ENCODE measurements around the gene RAB36. TPM values are rescaled to one million over a fixed set of nuclear protein-coding genes. Genes with fewer than 3 reads are reported as not detected.
A peak's percentile ranks its signal among the peaks of the same experiment; 100 is the strongest.

Gene RAB36
- polyA plus RNA-seq, 1 of the 3 experiments (the other 2 are of a cell fraction): 6.6 TPM

DNA sequence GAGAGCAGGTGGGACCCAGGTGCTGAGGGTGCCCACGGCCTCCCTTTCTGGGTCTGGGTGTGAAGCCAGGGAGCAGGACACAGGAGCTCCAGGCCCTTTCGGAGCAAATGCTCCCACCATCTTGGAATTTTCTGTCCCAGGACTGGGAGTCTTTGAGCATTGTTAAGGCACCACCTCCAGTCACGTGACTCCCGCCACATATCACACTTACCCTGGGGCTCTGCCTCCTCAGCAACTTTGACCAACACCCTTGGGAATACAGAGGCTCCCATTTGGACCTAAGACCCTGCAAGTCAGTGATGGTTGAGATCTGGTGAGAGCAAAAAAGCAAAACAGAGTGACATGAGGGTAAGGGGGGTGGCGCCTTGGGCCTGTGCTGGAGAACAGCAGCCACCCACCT lies 39.4 kb upstream of the RAB36 start:
- H2AFZ ChIP-seq (ENCODE audit: low read depth): no peak overlapping the region
- WGBS (ENCODE audit: low lambda C conversion rate): 88% methylated on average over 4 of the region's 5 CpGs
- no peaks in the 10 kb centered on the region for H3K27me3 ChIP-seq (ENCODE audit: insufficient read depth)
- H3K79me2 ChIP-seq (ENCODE audit: insufficient read depth): no peaks in the 10 kb centered on the region
- H3K4me3 ChIP-seq (ENCODE audit: low read depth in 2 of 2, low read length in 1 of 2): no peak overlapping the region
- no peak overlapping the region; a peak in 1 of 4 replicates for H3K27ac ChIP-seq (ENCODE audit: low read depth in 2 of 2, low read length in 1 of 2)
- H3K36me3 ChIP-seq (replicated peaks in 1 of 2; ENCODE audit: control insufficient read depth in 1 of 2, insufficient read depth in 2 of 2, low read length in 1 of 2): no peaks in the 10 kb centered on the region
- CTCF ChIA-PET: interaction anchor here (1.3 to 3.4 kb wide), 2 partner anchors 12 to 146 kb away, joined by 3 to 12 read pairs; no protein-coding TSS in a partner anchor
- no peaks in the 10 kb centered on the region for H4K20me1 ChIP-seq (ENCODE audit: insufficient read depth)
- H3F3A ChIP-seq (replicated peaks; ENCODE audit: insufficient read depth): no peaks in the 10 kb centered on the region
- no peak for DNase-seq
- no peak overlapping the region for H3K9ac ChIP-seq
- POLR2A ChIA-PET: no interaction called here
- no peak overlapping the region for H3K4me2 ChIP-seq
- TF ChIP-seq ELF1 (IDR thresholded peaks at IDR 0.05) (no peak), NRF1 (IDR thresholded peaks at IDR 0.05; ENCODE audit: low read depth, low read length) (no peak)
- H3K9me2 ChIP-seq: no peaks in the 10 kb centered on the region
- H3K9me3 ChIP-seq: no peaks in the 10 kb centered on the region
- peaks cover 0 to 80% of the 10 kb centered on the region in 2 experiments; a peak in 1 of 4 replicates for H3K4me1 ChIP-seq (ENCODE audit: control insufficient read depth in 1 of 2, insufficient read depth in 2 of 2, low read depth in 1 of 2, low read length in 1 of 2)

DNA sequence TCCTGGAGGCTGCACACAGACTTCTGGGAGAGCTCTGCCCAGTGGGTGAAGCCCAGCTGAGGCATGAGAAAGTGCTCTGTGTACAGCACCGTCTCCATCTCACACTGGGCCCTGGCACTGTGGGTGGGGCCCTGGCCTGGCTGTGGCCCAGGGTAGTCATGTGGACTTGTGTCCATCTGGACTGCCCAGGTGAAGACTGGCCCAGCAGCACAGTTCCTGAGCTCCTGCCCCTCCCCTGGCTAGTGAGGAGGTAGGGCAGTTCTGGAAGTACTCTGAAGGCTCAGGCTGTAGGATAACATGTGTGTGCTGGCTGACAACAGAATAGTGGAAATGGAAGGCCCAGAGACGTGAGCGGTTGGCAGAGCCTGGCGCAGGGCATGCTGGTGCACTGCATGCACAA lies 38.9 kb upstream of the RAB36 start:
- Histone ChIP-seq H3K4me1 (ENCODE audit: control insufficient read depth in 1 of 2, insufficient read depth in 2 of 2, low read depth in 1 of 2, low read length in 1 of 2) (peaks cover 0 to 83% of the 10 kb centered on the region in 2 experiments; a peak in 1 of 4 replicates), H3K36me3 (replicated peaks in 1 of 2; ENCODE audit: control insufficient read depth in 1 of 2, insufficient read depth in 2 of 2, low read length in 1 of 2) (no peaks in the 10 kb centered on the region), H3K9me2 (no peaks in the 10 kb centered on the region), H2AFZ (ENCODE audit: low read depth) (no peak overlapping the region), H3K79me2 (ENCODE audit: insufficient read depth) (no peaks in the 10 kb centered on the region), H3K27me3 (ENCODE audit: insufficient read depth) (no peaks in the 10 kb centered on the region), H3K27ac (ENCODE audit: low read depth in 2 of 2, low read length in 1 of 2) (no peak overlapping the region; a peak in 1 of 4 replicates), H4K20me1 (ENCODE audit: insufficient read depth) (no peaks in the 10 kb centered on the region), H3K9me3 (no peaks in the 10 kb centered on the region), H3K4me2 (no peak overlapping the region), H3K9ac (no peak overlapping the region), H3F3A (replicated peaks; ENCODE audit: insufficient read depth) (no peaks in the 10 kb centered on the region), H3K4me3 (ENCODE audit: low read depth in 2 of 2, low read length in 1 of 2) (no peak overlapping the region)
- POLR2A ChIA-PET: no interaction called here
- TF ChIP-seq EZH2phosphoT487 (IDR thresholded peaks at IDR 0.05; ENCODE audit: borderline replicate concordance, low read depth) (no peak), JUND (IDR thresholded peaks at IDR 0.05) (no peak)
- TF ChIP-seq, protein P1, sequence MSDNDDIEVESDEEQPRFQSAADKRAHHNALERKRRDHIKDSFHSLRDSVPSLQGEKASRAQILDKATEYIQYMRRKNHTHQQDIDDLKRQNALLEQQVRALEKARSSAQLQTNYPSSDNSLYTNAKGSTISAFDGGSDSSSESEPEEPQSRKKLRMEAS (IDR thresholded peaks at IDR 0.05; ENCODE audit: low read depth): no peak
- DNase-seq: no peak
- WGBS (ENCODE audit: low lambda C conversion rate): 100% methylated on average over 3 of the region's 4 CpGs
- CTCF ChIA-PET: no interaction called here

DNA sequence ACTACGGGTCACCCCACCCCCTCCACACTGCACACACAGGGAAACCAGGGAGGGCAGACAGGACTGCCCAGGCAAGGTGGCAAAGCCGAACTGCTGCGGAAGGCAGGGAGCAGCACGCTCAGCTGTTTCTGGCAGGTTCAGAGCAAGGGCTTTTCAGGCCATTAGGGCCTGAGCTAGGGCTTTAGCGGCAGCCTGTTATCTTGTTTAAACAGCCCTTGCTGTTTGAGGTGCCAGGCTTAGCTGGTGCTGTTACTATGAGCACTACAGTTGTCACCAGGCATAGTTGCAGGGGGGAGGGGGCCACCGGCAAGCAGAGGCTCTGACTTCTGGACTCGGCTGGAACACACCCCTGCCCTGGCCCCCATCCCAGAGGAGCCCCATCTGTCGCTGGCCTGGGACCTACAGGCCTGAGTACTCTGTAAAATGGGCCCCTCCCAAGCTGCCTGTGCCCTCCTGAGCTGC lies 38.3 kb upstream of the RAB36 start:
- H2AFZ ChIP-seq (ENCODE audit: low read depth): no peak overlapping the region
- CTCF ChIA-PET: interaction anchor here (1.1 to 4.2 kb wide), 2 partner anchors 22 to 148 kb away, joined by 3 to 24 read pairs; no protein-coding TSS in a partner anchor
- H3K27me3 ChIP-seq (ENCODE audit: insufficient read depth): no peaks in the 10 kb centered on the region
- H3K4me1 ChIP-seq (ENCODE audit: control insufficient read depth in 1 of 2, insufficient read depth in 2 of 2, low read depth in 1 of 2, low read length in 1 of 2): peaks cover 0 to 86% of the 10 kb centered on the region in 2 experiments; a peak in 1 of 4 replicates
- no peaks in the 10 kb centered on the region for H3K36me3 ChIP-seq (replicated peaks in 1 of 2; ENCODE audit: control insufficient read depth in 1 of 2, insufficient read depth in 2 of 2, low read length in 1 of 2)
- H4K20me1 ChIP-seq (ENCODE audit: insufficient read depth): no peaks in the 10 kb centered on the region
- H3K9me3 ChIP-seq: no peaks in the 10 kb centered on the region
- H3K9me2 ChIP-seq: no peaks in the 10 kb centered on the region
- POLR2A ChIA-PET: no interaction called here
- no peak for TF ChIP-seq TCF12 (IDR thresholded peaks at IDR 0.05)
- no peak for TF ChIP-seq CHD2 (IDR thresholded peaks at IDR 0.05; ENCODE audit: low read length, partially characterized antibody)
- no peak for TF ChIP-seq RCOR1 (IDR thresholded peaks at IDR 0.05; ENCODE audit: low read length)
- TF ChIP-seq FOSL2 (IDR thresholded peaks at IDR 0.05; ENCODE audit: borderline replicate concordance, low read depth): no peak
- TF ChIP-seq TEAD4 (IDR thresholded peaks at IDR 0.05; ENCODE audit: borderline replicate concordance, insufficient read depth): no peak
- no peak for TF ChIP-seq EZH2phosphoT487 (IDR thresholded peaks at IDR 0.05; ENCODE audit: borderline replicate concordance, low read depth)
- TF ChIP-seq ELF1 (IDR thresholded peaks at IDR 0.05): no peak
- TF ChIP-seq, protein P2, sequence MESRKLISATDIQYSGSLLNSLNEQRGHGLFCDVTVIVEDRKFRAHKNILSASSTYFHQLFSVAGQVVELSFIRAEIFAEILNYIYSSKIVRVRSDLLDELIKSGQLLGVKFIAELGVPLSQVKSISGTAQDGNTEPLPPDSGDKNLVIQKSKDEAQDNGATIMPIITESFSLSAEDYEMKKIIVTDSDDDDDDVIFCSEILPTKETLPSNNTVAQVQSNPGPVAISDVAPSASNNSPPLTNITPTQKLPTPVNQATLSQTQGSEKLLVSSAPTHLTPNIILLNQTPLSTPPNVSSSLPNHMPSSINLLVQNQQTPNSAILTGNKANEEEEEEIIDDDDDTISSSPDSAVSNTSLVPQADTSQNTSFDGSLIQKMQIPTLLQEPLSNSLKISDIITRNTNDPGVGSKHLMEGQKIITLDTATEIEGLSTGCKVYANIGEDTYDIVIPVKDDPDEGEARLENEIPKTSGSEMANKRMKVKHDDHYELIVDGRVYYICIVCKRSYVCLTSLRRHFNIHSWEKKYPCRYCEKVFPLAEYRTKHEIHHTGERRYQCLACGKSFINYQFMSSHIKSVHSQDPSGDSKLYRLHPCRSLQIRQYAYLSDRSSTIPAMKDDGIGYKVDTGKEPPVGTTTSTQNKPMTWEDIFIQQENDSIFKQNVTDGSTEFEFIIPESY (IDR thresholded peaks at IDR 0.05; ENCODE audit: borderline replicate concordance, low read depth): no peak
- H3K4me3 ChIP-seq (ENCODE audit: low read depth in 2 of 2, low read length in 1 of 2): no peak overlapping the region
- H3F3A ChIP-seq (replicated peaks; ENCODE audit: insufficient read depth): no peaks in the 10 kb centered on the region
- no peak overlapping the region for H3K4me2 ChIP-seq
- no peak for DNase-seq
- peak overlapping the region in 1 of 2 experiments; percentile 28; a peak in 1 of 4 replicates for H3K27ac ChIP-seq (ENCODE audit: low read depth in 2 of 2, low read length in 1 of 2)
- WGBS (ENCODE audit: low lambda C conversion rate): 68% methylated on average over 3 of the region's 8 CpGs
- no peaks in the 10 kb centered on the region for H3K79me2 ChIP-seq (ENCODE audit: insufficient read depth)
- H3K9ac ChIP-seq: no peak overlapping the region

Data from SK-N-SH (cell line).